ENCODE data around the gene CDCA3.
A peak's percentile ranks its signal among the peaks of the same experiment; 100 is the strongest.
"Not testable (repeated sequence)": the region's sequence is repeated elsewhere in the genome, so short reads cannot be mapped to it uniquely, and the experiment has no call there.

Gene CDCA3

DNA sequence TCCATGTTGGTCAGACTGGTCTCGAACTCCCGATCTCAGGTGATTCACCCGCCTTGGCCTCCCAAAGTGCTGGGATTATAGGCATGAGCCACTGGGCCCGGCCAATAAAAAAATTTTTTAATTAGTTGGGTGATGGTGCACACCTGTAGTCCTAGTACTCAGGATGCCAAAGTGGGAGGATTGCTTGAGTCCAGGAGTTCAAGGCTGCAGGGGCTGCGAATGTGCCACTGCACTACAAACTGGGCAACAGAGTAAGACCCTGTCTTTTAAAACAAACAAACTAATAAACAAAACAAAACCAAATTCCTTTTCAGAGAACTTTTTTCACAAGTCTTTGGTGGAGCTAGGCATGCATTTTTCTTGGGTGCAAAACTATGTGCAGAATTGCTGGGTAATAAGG is 32.2 kb upstream of the CDCA3 start:
- TF ChIP-seq, protein P1, sequence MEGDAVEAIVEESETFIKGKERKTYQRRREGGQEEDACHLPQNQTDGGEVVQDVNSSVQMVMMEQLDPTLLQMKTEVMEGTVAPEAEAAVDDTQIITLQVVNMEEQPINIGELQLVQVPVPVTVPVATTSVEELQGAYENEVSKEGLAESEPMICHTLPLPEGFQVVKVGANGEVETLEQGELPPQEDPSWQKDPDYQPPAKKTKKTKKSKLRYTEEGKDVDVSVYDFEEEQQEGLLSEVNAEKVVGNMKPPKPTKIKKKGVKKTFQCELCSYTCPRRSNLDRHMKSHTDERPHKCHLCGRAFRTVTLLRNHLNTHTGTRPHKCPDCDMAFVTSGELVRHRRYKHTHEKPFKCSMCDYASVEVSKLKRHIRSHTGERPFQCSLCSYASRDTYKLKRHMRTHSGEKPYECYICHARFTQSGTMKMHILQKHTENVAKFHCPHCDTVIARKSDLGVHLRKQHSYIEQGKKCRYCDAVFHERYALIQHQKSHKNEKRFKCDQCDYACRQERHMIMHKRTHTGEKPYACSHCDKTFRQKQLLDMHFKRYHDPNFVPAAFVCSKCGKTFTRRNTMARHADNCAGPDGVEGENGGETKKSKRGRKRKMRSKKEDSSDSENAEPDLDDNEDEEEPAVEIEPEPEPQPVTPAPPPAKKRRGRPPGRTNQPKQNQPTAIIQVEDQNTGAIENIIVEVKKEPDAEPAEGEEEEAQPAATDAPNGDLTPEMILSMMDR (IDR thresholded peaks at IDR 0.05; ENCODE audit: low read depth, low read length) = no peak
- H3K4me3 ChIP-seq (replicated peaks in 1 of 2; ENCODE audit: low read depth in 2 of 2, low read length in 2 of 2) = no peak overlapping the region
- DNase-seq (ENCODE audit: low read depth in 2 of 2) = no peak

DNA sequence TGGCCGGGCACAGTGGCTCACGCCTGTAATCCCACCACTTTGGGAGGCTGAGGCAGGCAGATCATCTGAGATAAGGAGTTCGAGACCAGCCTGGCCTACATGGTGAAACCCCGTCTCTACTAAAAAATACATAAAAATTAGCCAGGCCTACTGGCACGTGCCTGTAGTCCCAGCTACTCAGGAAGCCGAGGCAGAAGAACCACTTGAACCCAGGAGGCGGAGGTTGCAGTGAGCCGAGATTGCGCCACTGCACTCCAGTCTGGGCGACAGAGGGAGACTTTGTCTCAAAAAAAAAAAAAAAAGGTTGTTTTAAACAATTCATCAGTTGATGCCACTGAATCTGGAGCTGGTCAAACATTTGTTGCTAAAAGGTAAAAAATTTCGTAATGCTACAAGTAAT is 28.7 kb upstream of the CDCA3 start:
- not testable (repeated sequence) for DNase-seq (ENCODE audit: low read depth in 2 of 2); H3K4me3 ChIP-seq (replicated peaks in 1 of 2; ENCODE audit: low read depth in 2 of 2, low read length in 2 of 2)

DNA sequence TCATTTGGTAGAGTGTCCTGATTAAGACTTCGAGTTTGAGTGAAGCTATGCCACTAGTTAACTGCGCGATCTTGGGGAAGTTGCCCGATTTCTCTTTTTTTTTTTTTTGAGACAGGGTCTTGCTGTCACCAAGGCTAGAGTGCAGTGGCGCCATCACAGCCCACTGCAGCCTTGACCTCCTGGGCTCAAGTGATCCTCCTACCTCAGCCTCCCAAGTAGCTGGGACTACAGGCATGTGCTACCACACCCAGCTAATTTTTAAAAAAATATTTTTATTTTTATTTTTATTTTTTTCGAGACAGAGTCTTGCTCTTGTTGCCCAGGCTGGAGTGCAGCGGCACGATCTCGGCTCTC is 22.9 kb upstream of the CDCA3 start:
- H3K4me3 ChIP-seq (replicated peaks in 1 of 2; ENCODE audit: low read depth in 2 of 2, low read length in 2 of 2) = peak overlapping the region; percentile 78 to 86
- not testable (repeated sequence) for DNase-seq (ENCODE audit: low read depth in 2 of 2)

DNA sequence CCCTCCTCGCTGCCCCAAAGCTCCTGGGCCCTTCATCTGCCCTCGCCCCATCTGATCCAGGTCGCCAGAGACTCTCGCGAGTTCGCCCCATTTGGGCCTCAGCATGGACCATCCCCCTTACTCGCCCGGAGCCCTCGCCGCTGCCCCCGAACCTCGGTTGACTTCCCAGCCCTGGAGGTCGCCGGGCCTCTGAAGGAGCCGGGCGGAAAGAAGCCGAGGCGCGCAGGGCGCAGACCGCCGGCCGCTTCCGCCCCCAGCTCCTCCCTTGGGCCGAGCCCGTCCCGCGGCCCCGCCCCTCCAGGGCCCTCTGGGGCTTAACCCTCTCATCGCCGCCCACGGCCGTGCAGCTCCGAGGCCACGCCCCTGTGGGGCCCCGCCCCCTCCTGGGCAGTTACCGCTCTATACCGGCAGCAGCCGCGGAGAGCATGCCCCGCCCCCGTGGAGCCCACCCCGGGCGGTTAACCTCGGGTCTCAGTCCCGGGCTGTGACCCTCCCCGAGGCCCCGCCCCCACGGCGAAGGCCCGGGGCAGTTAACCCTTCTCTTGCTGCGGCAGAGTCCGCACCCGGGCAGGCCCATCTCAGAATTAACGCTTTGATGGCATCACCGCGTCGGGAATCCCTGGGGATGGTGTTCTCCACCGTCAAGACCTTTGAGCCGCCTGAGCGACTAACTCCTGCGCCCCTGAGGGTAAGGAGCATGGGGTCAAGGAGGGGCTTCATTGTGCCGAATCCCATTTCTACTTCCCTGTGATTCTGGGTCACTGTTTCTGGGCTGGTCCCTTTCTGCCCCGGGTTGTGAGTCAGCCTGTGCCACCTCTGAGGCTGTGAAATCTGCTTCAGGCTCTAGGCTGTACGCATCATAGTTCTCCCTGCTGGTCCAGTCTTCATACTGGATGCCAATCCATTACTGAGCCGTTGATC is 22.3 kb upstream of the CDCA3 start, which contains the start of gene SPSB2:
TSS of gene SPSB2 (minus strand) at position 210 of the 921 bp plus-strand sequence. CDS start 402 bp downstream, outside the sequence.
- H3K4me3 ChIP-seq (replicated peaks in 1 of 2; ENCODE audit: low read depth in 2 of 2, low read length in 2 of 2) = peak within 1 kb of the TSS; percentile 78 to 86
- TF ChIP-seq, protein P1 (IDR thresholded peaks at IDR 0.05; ENCODE audit: low read depth, low read length) = no peak
- peak; percentile 94 to 98 for DNase-seq (ENCODE audit: low read depth in 2 of 2)

DNA sequence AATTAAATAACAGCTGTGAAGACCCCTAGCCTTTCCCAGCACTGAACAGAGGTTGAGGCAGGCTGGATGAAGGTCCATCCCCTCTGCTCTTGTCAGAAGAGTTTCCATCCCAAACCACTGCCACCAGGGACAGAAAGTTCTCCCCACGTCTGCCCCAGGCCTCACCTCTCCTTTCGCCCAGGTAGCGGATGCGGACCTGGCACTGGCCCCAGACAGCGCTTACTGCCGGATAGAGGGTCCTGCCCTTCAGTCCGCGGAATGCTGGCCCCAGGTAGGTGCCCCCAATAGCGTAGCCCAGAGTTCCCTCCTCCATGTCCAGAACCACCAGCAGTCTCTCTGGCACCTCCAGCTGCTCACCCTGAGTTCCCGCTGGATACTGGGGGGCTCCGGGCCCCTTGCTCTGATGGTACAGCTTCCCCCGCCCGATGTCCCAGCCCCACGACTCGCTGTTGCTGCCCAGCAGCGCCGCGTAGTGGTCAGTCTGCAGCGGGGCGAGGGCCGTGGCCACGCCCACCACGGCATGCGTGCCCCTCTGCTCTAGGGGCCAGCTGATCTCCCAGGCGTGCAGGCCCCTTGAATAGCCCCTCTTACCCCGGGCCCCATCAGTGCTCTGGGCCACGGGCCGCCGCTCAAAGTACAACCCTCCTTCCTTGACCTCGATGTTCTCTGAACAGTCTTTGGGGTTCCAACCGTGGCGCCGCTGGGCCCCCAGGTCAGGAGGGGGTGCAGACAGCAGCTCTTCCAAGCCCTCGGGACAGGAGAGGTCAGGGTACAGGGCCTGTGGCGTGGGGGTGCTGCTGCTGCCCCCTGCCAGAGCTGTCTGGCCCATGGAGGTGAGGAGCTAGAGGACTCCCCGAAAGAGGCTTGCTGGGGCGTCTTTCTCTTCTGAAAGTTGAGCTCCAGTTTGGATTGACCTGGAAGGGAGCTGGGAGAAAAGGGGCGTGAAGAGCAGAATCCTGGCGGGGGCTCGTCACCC is 21.3 kb upstream of the CDCA3 start:
- DNase-seq (ENCODE audit: low read depth in 2 of 2) = peak; percentile 68 to 76
- TF ChIP-seq, protein P1 (IDR thresholded peaks at IDR 0.05; ENCODE audit: low read depth, low read length) = peak; percentile 99
- peak overlapping the region; percentile 78 to 86 for H3K4me3 ChIP-seq (replicated peaks in 1 of 2; ENCODE audit: low read depth in 2 of 2, low read length in 2 of 2)

- peak overlapping the region; percentile 78 to 86 for H3K4me3 ChIP-seq (replicated peaks in 1 of 2; ENCODE audit: low read depth in 2 of 2, low read length in 2 of 2)
- TF ChIP-seq, protein P1 (IDR thresholded peaks at IDR 0.05; ENCODE audit: low read depth, low read length) = no peak
- DNase-seq (ENCODE audit: low read depth in 2 of 2) = peak in 1 of 2 donors; percentile 42
These were observed 20.2 kb upstream of the CDCA3 start for GRCh38 chr12:6871052-6871957.

DNA sequence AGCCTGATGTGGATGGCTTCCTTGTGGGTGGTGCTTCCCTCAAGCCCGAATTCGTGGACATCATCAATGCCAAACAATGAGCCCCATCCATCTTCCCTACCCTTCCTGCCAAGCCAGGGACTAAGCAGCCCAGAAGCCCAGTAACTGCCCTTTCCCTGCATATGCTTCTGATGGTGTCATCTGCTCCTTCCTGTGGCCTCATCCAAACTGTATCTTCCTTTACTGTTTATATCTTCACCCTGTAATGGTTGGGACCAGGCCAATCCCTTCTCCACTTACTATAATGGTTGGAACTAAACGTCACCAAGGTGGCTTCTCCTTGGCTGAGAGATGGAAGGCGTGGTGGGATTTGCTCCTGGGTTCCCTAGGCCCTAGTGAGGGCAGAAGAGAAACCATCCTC is 19.2 kb upstream of the CDCA3 start:
- not testable (repeated sequence) for DNase-seq (ENCODE audit: low read depth in 2 of 2); H3K4me3 ChIP-seq (replicated peaks in 1 of 2; ENCODE audit: low read depth in 2 of 2, low read length in 2 of 2)

Measured in cardiac fibroblast (primary cell).